CD14-positive monocyte (primary cell): Measurements from ENCODE around the gene POLE. TPM values are rescaled to one million over a fixed set of nuclear protein-coding genes. Genes with fewer than 3 reads are reported as not detected.

ENCODE experiments used
- DNase-seq, 3 donors: peaks; one replicate each; pipeline ENCODE4 v3.0.0-alpha.2; 2011 to 2022
- H2AFZ ChIP-seq: 2 replicates; pipeline ENCODE4 v1.6.0; 2012; ENCODE audit warnings: mild to moderate bottlenecking, low read depth, low read length, inconsistent platforms; ENCODE audit not compliant: insufficient read depth, poor library complexity, severe bottlenecking
- H3K27ac ChIP-seq, 2 donors: 1 replicate in 1 of 2; 2 replicates in 1 of 2; pipeline ENCODE4 v1.5.1; 2012 to 2013; ENCODE audit warnings: low read length in 2 of 2, control low read depth in 1 of 2, inconsistent platforms in 1 of 2, low read depth in 1 of 2, mild to moderate bottlenecking in 1 of 2
- H3K27me3 ChIP-seq, 2 donors: one replicate each; pipeline versions ENCODE4 v1.6.0 to v1.6.1; 2011 to 2013; ENCODE audit warnings: low read length in 2 of 2; ENCODE audit not compliant: control insufficient read depth in 2 of 2, insufficient read depth in 2 of 2
- H3K36me3 ChIP-seq, 2 donors: replicated peaks in 1 of 2; 1 replicate in 1 of 2; 2 replicates in 1 of 2; pipeline versions ENCODE4 v1.5.1 to v1.6.1; 2012 to 2013; ENCODE audit warnings: low read length in 2 of 2, control low read depth in 1 of 2, inconsistent platforms in 1 of 2, mild to moderate bottlenecking in 1 of 2; ENCODE audit not compliant: insufficient read depth in 2 of 2, control insufficient read depth in 1 of 2
- H3K4me1 ChIP-seq, 2 donors: 1 replicate in 1 of 2; 2 replicates in 1 of 2; pipeline versions ENCODE4 v1.5.1 to v1.6.1; 2012 to 2013; ENCODE audit warnings: low read length in 2 of 2, control low read depth in 1 of 2, inconsistent platforms in 1 of 2, mild to moderate bottlenecking in 1 of 2, moderate library complexity in 1 of 2; ENCODE audit not compliant: insufficient read depth in 2 of 2, control insufficient read depth in 1 of 2
- H3K4me2 ChIP-seq: replicated peaks from 2 replicates; pipeline ENCODE3; 2012; ENCODE audit warnings: low read length, moderate library complexity, mild to moderate bottlenecking; ENCODE audit not compliant: poor library complexity, severe bottlenecking; ENCODE audit errors: extremely low read depth
- H3K4me3 ChIP-seq, 3 experiments: fragments of 200-600 bp in 1 of 3; sonication (generic) in 1 of 3; replicated peaks in 1 of 3; 1 replicate in 2 of 3; 2 replicates in 1 of 3; pipeline ENCODE4 v1.5.1; 2011 to 2013; ENCODE audit warnings: low read length in 3 of 3, mild to moderate bottlenecking in 3 of 3, control low read depth in 2 of 3, low read depth in 2 of 3, inconsistent platforms in 1 of 3, moderate library complexity in 1 of 3
- H3K79me2 ChIP-seq: 2 replicates; pipeline ENCODE4 v1.6.0; 2012; ENCODE audit warnings: mild to moderate bottlenecking, control low read depth, inconsistent platforms, low read length, moderate library complexity; ENCODE audit not compliant: insufficient read depth
- H3K9ac ChIP-seq: 2 replicates; pipeline ENCODE4 v1.6.0; 2017; ENCODE audit warnings: low read length, mild to moderate bottlenecking; ENCODE audit not compliant: insufficient read depth, poor library complexity, severe bottlenecking
- H3K9me3 ChIP-seq, 2 donors: replicated peaks in 1 of 2; 1 replicate in 1 of 2; 2 replicates in 1 of 2; pipeline versions ENCODE4 v1.5.1 to v1.6.1; 2012 to 2013; ENCODE audit warnings: low read length in 2 of 2, control low read depth in 1 of 2; ENCODE audit not compliant: control insufficient read depth in 1 of 2, insufficient read depth in 1 of 2
- H4K20me1 ChIP-seq: 2 replicates; pipeline ENCODE4 v1.6.0; 2012; ENCODE audit warnings: mild to moderate bottlenecking, low read length, control low read depth, moderate library complexity; ENCODE audit not compliant: insufficient read depth
- H3K27ac Mint-ChIP-seq, 7 donors: one replicate each; pipeline ENCODE4 v1.8.0; 2020; ENCODE audit warnings: mild to moderate bottlenecking in 7 of 7, mixed read lengths in 7 of 7, moderate library complexity in 6 of 7, inconsistent platforms in 2 of 7
- H3K27me3 Mint-ChIP-seq, 3 donors: one replicate each; pipeline ENCODE4 v1.8.0; 2021 to 2022; ENCODE audit warnings: low read depth in 3 of 3, mild to moderate bottlenecking in 3 of 3, mixed read lengths in 3 of 3, moderate library complexity in 3 of 3, inconsistent platforms in 1 of 3
- H3K36me3 Mint-ChIP-seq, 2 donors: one replicate each; pipeline ENCODE4 v1.8.0; 2020; ENCODE audit warnings: mixed read lengths in 2 of 2, inconsistent platforms in 1 of 2, mild to moderate bottlenecking in 1 of 2
- H3K4me1 Mint-ChIP-seq: one replicate; pipeline ENCODE4 v1.8.0; 2020; ENCODE audit warnings: mild to moderate bottlenecking, mixed read lengths
- H3K4me3 Mint-ChIP-seq, 2 donors: one replicate each; pipeline ENCODE4 v1.8.0; 2020; ENCODE audit warnings: mild to moderate bottlenecking in 2 of 2, mixed read lengths in 2 of 2, moderate library complexity in 1 of 2
- H3K9me3 Mint-ChIP-seq, 7 donors: one replicate each; pipeline ENCODE4 v1.8.0; 2020 to 2022; ENCODE audit warnings: mixed read lengths in 7 of 7, mild to moderate bottlenecking in 6 of 7, moderate library complexity in 6 of 7, inconsistent platforms in 2 of 7
- WGBS: methylation state at CpG from one replicate; pipeline ENCODE4 v1.1.5; 2013; ENCODE audit warnings: missing lambda C conversion rate; ENCODE audit not compliant: insufficient coverage; 5-methylcytosine and 5-hydroxymethylcytosine counted together
- intact Hi-C, 2 donors: fragments of 100-400 bp; cut with micrococcal nuclease; formaldehyde crosslinking; loops; one replicate each; pipeline versions ENCODE4 v1.15.0 to v1.15.1; 2023
- polyA plus RNA-seq, 3 donors: library from polyadenylated mRNA; depleted of rRNA in 1 of 3; unstranded in 2 of 3; stranded (reverse) in 1 of 3; fragments of 300-500 nt in 2 of 3; fragments of >200 nt in 1 of 3; fragmentation: Illumina TruSeq in 2 of 3; gene quantifications; 1 replicate in 2 of 3; 2 replicates in 1 of 3; pipeline ENCODE4 v1.2.3, GENCODE V29; 2012 to 2021
- TF ChIP-seq, protein P1 (sequence below): fragments of 200-600 bp; IDR thresholded peaks from one replicate; pipeline ENCODE4 v1.8.0; 2022; ENCODE audit warnings: antibody characterized with exemption, mild to moderate bottlenecking

The POLE gene
- polyA plus RNA-seq, 3 donors, result 1.00 to 24.2 (median 2.2) TPM

- no peak overlapping the region for H3K9ac ChIP-seq
- Mint-ChIP-seq H3K4me3 (no peak overlapping the region), H3K27me3 (peaks cover 0 to 4% (median 1%) of the 10 kb centered on the region in 3 donors), H3K36me3 (peaks cover 87 to 97% of the 10 kb centered on the region in 2 donors), H3K27ac (peak overlapping the region in 1 of 7 donors; percentile 11), H3K4me1 (no peaks in the 10 kb centered on the region), H3K9me3 (peaks cover 0 to 1% (median 0%) of the 10 kb centered on the region in 7 donors)
- H3K4me2 ChIP-seq, result no peak overlapping the region
- intact Hi-C loops, result no loop called here
- no peak overlapping the region for H3K4me3 ChIP-seq
- H3K36me3 ChIP-seq, result peaks cover 77 to 95% of the 10 kb centered on the region in 2 donors
- no peaks in the 10 kb centered on the region for H3K4me1 ChIP-seq
- no peak overlapping the region for H2AFZ ChIP-seq
- TF ChIP-seq, protein P1, sequence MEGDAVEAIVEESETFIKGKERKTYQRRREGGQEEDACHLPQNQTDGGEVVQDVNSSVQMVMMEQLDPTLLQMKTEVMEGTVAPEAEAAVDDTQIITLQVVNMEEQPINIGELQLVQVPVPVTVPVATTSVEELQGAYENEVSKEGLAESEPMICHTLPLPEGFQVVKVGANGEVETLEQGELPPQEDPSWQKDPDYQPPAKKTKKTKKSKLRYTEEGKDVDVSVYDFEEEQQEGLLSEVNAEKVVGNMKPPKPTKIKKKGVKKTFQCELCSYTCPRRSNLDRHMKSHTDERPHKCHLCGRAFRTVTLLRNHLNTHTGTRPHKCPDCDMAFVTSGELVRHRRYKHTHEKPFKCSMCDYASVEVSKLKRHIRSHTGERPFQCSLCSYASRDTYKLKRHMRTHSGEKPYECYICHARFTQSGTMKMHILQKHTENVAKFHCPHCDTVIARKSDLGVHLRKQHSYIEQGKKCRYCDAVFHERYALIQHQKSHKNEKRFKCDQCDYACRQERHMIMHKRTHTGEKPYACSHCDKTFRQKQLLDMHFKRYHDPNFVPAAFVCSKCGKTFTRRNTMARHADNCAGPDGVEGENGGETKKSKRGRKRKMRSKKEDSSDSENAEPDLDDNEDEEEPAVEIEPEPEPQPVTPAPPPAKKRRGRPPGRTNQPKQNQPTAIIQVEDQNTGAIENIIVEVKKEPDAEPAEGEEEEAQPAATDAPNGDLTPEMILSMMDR, result no peak
- no peaks in the 10 kb centered on the region for H3K79me2 ChIP-seq
- no peaks in the 10 kb centered on the region for H4K20me1 ChIP-seq
- WGBS, result 97% methylated on average over 5 of the region's 8 CpGs
- H3K9me3 ChIP-seq, result no peaks in the 10 kb centered on the region
- H3K27me3 ChIP-seq, result no peaks in the 10 kb centered on the region
- no peak overlapping the region for H3K27ac ChIP-seq
- no peak for DNase-seq
Observed at GRCh38 chr12:132633398-132633797, 53.7 kb downstream of the POLE start.

DNA sequence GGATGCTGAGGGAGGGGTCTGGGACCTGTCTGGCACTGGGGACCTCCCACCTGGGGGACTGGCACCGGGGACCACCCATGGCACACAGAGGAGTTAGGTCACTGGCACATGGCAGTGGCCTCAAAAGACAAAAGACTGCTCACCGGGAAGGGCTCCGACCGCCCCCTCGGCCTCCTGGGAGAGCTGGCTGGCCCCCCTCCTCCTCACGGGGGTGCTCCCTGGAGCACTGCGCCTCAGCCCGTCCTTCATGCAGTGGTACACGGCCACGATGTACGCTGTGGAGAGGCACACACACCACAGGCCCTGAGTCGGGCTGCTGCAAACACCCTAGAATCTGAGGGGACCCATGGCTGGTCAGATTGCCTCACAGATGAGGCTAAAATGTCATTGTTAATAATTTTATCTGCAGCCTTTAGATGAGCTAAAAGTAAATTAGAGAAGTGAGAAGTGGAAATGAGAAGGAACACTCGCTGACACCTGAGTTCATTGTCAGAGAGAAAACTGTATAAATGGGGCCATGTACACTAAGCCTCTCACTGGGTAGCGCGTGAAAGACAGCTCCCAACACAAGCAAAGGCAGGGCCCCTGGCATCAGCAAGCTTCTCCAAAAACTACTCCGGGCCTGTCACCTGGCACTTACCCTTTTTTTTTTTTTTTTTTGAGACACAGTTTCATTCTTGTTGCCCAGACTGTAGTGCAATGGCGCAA lies 54.5 kb downstream of the POLE start:
- WGBS, result 82% methylated on average over 15 of the region's 17 CpGs
- no peak overlapping the region for H3K9ac ChIP-seq
- intact Hi-C loops, result no loop called here
- H4K20me1 ChIP-seq, result no peaks in the 10 kb centered on the region
- no peaks in the 10 kb centered on the region for H3K9me3 ChIP-seq
- peaks cover 71 to 87% of the 10 kb centered on the region in 2 donors for H3K36me3 ChIP-seq
- Mint-ChIP-seq H3K9me3 (peaks cover 0 to 1% (median 0%) of the 10 kb centered on the region in 7 donors), H3K27me3 (peaks cover 0 to 4% (median 1%) of the 10 kb centered on the region in 3 donors), H3K27ac (no peak overlapping the region), H3K4me3 (no peak overlapping the region), H3K4me1 (no peaks in the 10 kb centered on the region), H3K36me3 (peaks cover 83 to 95% of the 10 kb centered on the region in 2 donors)
- H3K4me1 ChIP-seq, result no peaks in the 10 kb centered on the region
- TF ChIP-seq, protein P1, result no peak
- H3K79me2 ChIP-seq, result no peaks in the 10 kb centered on the region
- no peak for DNase-seq
- H3K27ac ChIP-seq, result no peak overlapping the region
- H3K4me3 ChIP-seq, result no peak overlapping the region
- H3K4me2 ChIP-seq, result no peak overlapping the region
- H3K27me3 ChIP-seq, result no peaks in the 10 kb centered on the region
- no peak overlapping the region for H2AFZ ChIP-seq
